Measurements from ENCODE around the gene GREM2. TPM values are rescaled to one million over a fixed set of nuclear protein-coding genes. Genes with fewer than 3 reads are reported as not detected.
A peak's percentile ranks its signal among the peaks of the same experiment; 100 is the strongest.

The GREM2 gene
- total and polyA plus RNA-seq, 2 of the 4 experiments (the other 2 are of a cell fraction), result 3.0 to 14.2 TPM

GRCh38 chr1:240508950-240509349 lies 103.0 kb downstream of the GREM2 start:
- peak; percentile 42 for DNase-seq
- Histone ChIP-seq H3K27me3 (ENCODE audit: control insufficient read depth, insufficient read depth, low read length) (no peaks in the 10 kb centered on the region), H4K91ac (ENCODE audit: insufficient read depth, low read depth, low read length) (no peak overlapping the region), H2BK15ac (ENCODE audit: low read depth, low read length) (no peak overlapping the region), H2BK20ac (ENCODE audit: low read depth, low read length) (no peak overlapping the region), H2BK5ac (ENCODE audit: low read depth, low read length, poor library complexity, severe bottlenecking) (no peak overlapping the region), H3K27ac (ENCODE audit: insufficient read depth, low read length) (no peak overlapping the region), H2AK5ac (ENCODE audit: low read depth, low read length) (no peak overlapping the region), H3K9me3 (ENCODE audit: control insufficient read depth, insufficient read depth, low read length) (no peaks in the 10 kb centered on the region), H4K8ac (ENCODE audit: low read depth in 2 of 2, low read length in 2 of 2) (no peak overlapping the region), H3K18ac (ENCODE audit: low read depth, low read length) (no peak overlapping the region), H3K23ac (ENCODE audit: low read depth, low read length) (no peak overlapping the region), H3K36me3 (ENCODE audit: control insufficient read depth, insufficient read depth, low read length) (no peaks in the 10 kb centered on the region), H3K4me2 (ENCODE audit: low read depth, low read length) (no peak overlapping the region), H3K79me1 (ENCODE audit: low read depth in 1 of 2, low read length in 2 of 2) (peaks cover 0 to 4% of the 10 kb centered on the region in 2 experiments; a peak in 1 of 4 replicates), H3K4me1 (ENCODE audit: control insufficient read depth, insufficient read depth, low read length) (peaks cover 3% of the 10 kb centered on the region; the same call in 1 of the 2 replicates), H3K56ac (ENCODE audit: extremely low read depth, insufficient read depth, low read length) (no peak overlapping the region), H3K4ac (ENCODE audit: low read depth, low read length) (no peak overlapping the region), H3K14ac (replicated peaks; ENCODE audit: low read depth, low read length) (no peak overlapping the region), H4K5ac (ENCODE audit: low read depth, low read length) (no peak overlapping the region), H3K4me3 (ENCODE audit: insufficient read depth, low read depth, low read length) (no peak overlapping the region), H2AK9ac (replicated peaks; ENCODE audit: low read depth, low read length, poor library complexity) (no peak overlapping the region), H2BK120ac (ENCODE audit: low read depth, low read length) (peak overlapping the region; percentile 26), H2AFZ (replicated peaks; ENCODE audit: low read length, poor library complexity) (no peak overlapping the region), H4K20me1 (ENCODE audit: insufficient read depth, low read length) (no peaks in the 10 kb centered on the region), H3K9ac (ENCODE audit: low read depth, low read length) (no peak overlapping the region), H3K9me1 (ENCODE audit: insufficient read depth, low read length) (peaks cover 2% of the 10 kb centered on the region)
- intact Hi-C loops (cut with micrococcal nuclease), result no loop called here
- no TSS peak for BruUV-seq (replicated peaks)
- POLR2A ChIA-PET (ENCODE audit: unreplicated experiment), result no interaction called here
- CTCF ChIA-PET, result no interaction called here
- ATAC-seq (ENCODE audit: low read depth), result no peak
- in situ Hi-C loops (cut with MboI; ENCODE audit: low sequenced_read_pairs), result no loop called here
- WGBS, 2 experiments (ENCODE audit: extremely low coverage in 2 of 2, insufficient read length in 1 of 2), result no CpG with 5 or more reads among the region's 2 CpGs
- dilution Hi-C loops (cut with HindIII; ENCODE audit: low sequenced_read_pairs, unreplicated experiment), result no loop called here
- TF ChIP-seq FOS (IDR thresholded peaks at IDR 0.05; ENCODE audit: low read depth, low read length), result no peak
- TF ChIP-seq MAFK (IDR thresholded peaks at IDR 0.05; ENCODE audit: low read depth, low read length), result no peak
- no peak for TF ChIP-seq MXI1 (IDR thresholded peaks at IDR 0.05; ENCODE audit: borderline replicate concordance, low read depth, low read length)
- no peak for TF ChIP-seq CEBPB (IDR thresholded peaks at IDR 0.05; ENCODE audit: low read depth, low read length)
- no peak for TF ChIP-seq RAD21 (IDR thresholded peaks at IDR 0.05; ENCODE audit: low read length)
- no peak for TF ChIP-seq BHLHE40 (IDR thresholded peaks at IDR 0.05; ENCODE audit: low read depth, low read length)
- TF ChIP-seq POLR2A (IDR thresholded peaks at IDR 0.05; ENCODE audit: low read depth, low read length), result no peak
- no peak for TF ChIP-seq ELK1 (IDR thresholded peaks at IDR 0.05; ENCODE audit: borderline replicate concordance, low read depth, low read length)
- TF ChIP-seq CHD1 (IDR thresholded peaks at IDR 0.05; ENCODE audit: low read depth, low read length), result no peak
- no peak for TF ChIP-seq USF2 (IDR thresholded peaks at IDR 0.05; ENCODE audit: low read depth, low read length)
- TF ChIP-seq, protein P1, sequence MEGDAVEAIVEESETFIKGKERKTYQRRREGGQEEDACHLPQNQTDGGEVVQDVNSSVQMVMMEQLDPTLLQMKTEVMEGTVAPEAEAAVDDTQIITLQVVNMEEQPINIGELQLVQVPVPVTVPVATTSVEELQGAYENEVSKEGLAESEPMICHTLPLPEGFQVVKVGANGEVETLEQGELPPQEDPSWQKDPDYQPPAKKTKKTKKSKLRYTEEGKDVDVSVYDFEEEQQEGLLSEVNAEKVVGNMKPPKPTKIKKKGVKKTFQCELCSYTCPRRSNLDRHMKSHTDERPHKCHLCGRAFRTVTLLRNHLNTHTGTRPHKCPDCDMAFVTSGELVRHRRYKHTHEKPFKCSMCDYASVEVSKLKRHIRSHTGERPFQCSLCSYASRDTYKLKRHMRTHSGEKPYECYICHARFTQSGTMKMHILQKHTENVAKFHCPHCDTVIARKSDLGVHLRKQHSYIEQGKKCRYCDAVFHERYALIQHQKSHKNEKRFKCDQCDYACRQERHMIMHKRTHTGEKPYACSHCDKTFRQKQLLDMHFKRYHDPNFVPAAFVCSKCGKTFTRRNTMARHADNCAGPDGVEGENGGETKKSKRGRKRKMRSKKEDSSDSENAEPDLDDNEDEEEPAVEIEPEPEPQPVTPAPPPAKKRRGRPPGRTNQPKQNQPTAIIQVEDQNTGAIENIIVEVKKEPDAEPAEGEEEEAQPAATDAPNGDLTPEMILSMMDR (conservative IDR thresholded peaks at IDR 0.05; ENCODE audit: low read depth, low read length), result no peak
- no peak for TF ChIP-seq MAZ (IDR thresholded peaks at IDR 0.05; ENCODE audit: borderline replicate concordance, low read depth, low read length)
- no peak for TF ChIP-seq RCOR1 (IDR thresholded peaks at IDR 0.05; ENCODE audit: insufficient replicate concordance, low read length)
- no peak for TF ChIP-seq SMC3 (IDR thresholded peaks at IDR 0.05; ENCODE audit: low read depth, low read length)
- TF ChIP-seq RFX5 (IDR thresholded peaks at IDR 0.05; ENCODE audit: low read depth, low read length), result no peak
- no peak for TF ChIP-seq NFE2L2 (IDR thresholded peaks at IDR 0.05; ENCODE audit: low read depth, low read length)

Measured in IMR-90 (cell line).